Germinal center (tissue), 1 donor: Measurements from ENCODE around the gene MSI2.
"Not testable (repeated sequence)": the region's sequence is repeated elsewhere in the genome, so short reads cannot be mapped to it uniquely, and the experiment has no call there.

Experiments used
- DNase-seq: peaks from one replicate; pipeline ENCODE4 v3.0.0; 2012; ENCODE audit warnings: mixed read lengths, low spot score

MSI2 gene

DNA sequence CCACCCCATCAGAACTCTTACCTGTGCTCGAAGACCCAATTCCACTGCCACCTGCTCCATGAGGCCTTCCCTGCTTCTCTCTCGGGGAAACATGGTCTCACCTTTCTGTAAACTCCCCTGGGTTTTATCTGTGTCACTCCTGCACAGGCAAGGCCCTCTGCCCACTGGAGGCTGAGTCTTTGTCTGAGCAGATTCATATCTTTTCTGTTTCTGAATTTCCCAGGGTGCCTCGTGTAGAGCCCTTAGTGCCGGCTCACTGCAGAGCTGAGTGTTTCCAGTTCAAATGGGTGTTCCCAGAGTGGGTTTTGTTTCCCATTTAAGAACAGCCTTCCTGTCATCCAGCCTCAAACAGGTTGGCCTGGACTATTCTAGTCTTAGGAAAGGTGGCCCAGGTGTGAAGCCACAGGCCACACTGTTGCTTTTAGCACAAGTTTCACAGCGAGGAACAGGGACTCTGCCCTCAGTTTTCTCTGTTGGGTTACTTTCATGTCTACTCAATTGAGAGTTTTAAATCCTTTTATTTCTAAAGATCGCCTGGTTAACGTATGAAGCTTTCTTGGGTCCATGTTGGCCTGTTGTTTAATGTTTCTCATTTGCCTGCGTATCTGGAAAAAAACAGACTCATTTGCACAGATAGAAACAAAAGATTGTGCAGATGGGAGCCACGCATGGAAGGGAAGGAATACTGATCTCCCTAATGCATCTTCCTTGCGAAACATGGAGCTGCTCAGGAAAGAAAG, 228.7 kb downstream of the MSI2 start:
- DNase-seq, result no peak

DNA sequence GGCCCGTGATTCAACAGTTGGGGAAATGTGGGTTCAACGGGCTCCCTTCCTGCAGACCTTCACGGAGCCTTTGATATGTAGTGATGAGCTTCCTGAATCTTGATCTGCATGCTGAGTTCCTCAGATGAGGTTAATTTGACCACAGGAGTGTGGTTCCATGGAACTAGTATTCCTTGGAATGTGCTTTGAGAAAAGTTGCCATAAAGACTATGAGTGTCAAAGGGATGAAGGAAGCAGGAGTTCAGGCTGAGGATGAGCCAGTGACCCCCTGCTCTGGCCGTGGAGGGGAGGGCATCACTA, 229.2 kb downstream of the MSI2 start:
- no peak for DNase-seq

DNA sequence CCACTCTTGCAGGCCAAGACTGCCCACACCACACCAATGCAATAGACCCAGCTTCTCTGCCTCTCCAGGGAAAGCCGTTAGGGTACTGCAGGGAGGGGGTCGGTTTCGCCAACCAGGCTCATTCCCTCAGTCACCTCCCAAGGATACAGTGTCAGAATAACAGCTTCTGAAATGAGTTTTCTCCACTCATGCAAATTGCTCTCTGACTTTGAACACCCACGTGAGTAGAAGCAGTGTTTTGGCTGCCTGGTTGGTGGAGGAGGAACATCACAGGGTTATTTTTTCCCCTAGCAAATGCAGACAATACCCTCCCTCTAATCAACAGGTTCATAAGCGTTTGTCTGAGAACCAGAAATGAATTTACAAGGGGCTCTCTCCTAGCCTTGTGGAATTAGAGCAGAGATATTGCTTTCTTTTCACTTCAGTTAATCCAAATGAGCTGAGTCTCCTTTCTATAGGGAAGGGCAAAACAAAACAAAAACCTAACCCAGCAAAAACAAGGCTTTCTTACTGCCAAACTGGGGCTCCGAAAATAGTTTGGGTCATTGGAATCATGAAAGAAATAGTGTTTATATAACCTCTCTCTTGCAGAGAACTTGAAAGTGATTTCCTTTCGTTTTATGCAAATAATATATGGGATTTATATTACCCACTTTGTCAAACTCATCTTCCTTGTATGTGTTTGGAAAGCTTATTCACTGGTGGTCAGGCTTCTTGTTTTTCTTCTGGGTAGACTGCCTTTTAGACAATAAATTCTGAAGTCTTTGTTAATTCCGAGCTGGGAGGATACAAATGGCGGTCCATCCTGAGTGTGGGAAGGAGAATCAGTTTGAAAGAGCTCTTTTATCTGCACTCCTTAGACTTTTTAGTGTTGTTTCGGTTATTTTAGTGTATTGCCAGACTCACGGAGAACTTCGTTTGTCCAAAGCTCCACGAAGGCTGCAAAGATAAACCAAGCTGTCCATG, 229.9 kb downstream of the MSI2 start:
- DNase-seq, result no peak

DNA sequence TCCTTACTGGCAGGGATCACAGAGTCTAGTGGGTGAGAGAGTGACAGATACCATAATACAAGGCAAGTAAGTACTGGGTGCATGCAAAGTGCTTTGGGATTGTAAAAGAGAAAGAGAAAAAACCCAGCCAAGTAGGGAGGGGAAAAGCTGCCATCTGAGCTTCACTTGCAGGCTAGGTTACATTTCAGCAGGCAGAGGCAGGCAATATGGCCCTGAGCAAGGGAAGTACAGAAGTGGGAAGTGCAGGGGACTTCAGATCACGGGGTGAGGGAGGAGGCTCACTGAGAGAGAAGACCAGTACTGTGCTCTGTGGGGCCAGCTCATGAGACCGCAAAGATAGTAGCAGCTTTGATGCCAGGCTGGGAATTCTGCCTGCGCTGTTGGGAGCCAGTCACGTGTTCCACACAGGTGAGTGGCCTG, 230.6 kb downstream of the MSI2 start:
- no peak for DNase-seq

DNA sequence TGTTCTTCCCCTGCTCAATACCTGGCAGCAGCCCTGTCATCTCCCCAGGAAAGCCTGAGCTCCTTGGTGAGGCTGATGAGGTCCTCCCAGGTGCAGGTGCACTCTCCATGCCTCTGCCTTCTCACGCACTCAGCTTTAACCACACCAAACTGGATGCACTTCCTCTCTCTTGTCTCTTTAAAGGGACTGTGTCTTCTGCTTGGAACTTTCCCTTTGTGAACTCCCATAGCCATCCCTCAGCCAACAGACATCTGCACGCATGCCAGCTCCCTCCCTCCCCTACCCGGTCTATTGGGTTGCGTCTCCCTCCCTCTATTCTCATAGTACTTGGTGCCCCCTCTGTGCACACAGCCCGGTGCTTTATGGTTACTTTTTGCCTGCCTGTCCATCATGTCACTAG, 231.2 kb downstream of the MSI2 start:
- DNase-seq, result no peak

DNA sequence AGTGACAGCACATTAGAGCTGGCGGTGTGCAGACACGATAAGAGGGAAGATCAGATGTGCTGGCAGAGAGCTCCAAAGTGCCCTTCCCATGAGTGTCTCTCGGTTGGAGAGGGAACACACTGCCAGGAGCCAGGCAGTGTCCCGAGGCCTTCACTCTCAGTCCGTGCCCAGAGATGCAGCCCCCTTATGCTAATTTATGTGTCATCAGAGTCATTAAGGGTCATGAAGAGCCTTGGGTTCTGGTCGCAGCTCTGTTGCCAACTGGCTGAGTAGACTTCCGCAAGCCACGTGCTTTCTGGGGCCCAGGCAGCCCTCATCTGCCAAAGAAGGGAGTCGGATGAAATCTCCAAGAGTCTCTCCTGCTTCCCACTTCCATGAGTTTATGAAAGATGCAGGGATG, 232.5 kb downstream of the MSI2 start:
- no peak for DNase-seq

DNA sequence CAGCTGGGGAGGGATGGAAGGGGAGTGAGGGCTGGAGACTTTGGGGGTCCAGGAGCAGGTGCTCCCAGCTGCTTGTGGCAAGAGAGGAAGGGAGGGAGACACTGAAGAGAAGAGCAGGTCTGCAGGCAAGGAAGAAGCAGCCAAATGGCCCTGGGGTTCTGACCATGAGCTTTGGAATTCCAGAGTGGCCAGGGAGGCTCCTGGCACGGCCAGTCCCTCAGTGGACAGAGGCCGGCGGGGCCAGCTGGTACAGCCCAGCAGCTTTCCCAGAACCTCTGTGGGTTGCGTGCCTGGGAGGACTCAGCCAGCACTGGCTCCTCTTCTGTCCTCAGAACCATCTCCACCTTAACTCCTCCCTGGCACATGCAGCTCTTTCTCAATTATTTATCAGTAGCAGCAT, 233.0 kb downstream of the MSI2 start:
- DNase-seq, result no peak

DNA sequence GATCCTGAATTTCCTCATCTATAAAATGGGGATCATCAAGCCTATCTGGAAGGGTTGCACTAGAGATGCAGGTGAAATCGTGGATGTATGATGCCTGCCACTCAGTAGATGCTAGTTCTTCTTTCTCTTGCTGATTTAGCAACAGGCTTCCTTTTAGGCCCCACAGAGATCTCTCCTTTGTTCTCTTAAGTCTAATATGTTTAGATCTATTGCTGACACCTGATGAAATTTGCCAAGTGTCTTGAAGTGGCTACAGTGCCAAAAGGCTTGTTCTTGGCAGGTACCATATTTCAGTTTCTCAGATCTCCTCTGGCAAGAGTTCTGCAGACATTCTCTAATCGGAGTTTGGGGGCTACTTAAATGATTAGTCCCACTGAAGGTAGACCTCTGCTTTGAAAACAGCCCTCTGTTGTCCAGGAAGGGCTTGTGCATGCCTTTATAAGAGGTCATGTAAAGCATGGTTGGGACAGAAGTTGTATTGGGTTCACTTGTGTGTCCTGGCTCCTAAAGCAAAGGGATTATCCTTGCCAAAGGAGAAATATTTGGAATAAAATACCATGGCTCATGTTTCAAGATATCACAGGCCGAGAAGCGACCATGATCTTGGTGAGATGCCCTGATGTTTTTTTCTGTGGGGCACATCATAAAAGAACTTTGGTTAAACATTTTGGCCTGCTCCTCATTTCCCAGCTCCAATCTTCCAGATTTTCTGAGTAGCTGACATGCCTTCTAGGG, 234.0 kb downstream of the MSI2 start:
- no peak for DNase-seq

DNA sequence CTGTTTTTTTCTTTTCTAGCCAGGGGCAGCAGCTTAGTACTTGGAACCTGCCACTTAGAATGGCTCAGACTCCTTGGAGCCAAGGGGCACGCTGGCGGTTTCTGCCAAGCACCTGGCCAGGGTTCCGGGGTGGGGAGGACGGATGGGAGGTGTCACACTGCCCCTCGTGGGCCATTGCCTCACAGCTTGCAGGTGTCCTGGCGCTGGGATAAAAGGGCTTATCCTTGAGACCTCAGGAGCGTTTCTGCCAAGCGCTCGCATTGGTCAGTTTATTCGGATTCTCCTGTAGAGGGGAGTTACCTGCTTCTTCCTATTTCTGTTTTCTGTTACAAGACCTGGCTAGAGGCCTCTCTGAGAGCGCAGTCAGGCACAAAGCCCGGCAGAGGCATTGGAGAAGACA, 234.6 kb downstream of the MSI2 start:
- no peak for DNase-seq

DNA sequence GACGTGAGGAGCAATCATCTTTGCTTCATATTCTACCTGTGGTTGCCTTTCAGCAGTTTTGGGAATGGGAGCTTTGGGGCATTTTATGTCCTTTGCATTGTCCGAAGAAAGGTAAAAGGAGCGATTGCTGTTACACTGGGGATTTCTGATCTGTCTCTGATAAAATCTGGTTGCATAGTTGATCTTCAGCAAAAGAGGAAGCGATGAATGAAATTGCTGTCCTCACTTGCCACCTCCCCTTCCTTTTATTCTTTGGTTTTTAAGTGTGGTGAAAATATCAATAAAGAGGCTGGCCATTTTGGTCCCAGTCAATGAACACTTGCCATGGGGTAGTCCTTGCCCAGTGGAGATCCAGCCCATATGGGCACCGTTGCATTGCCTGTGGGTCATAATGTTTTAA, 236.8 kb downstream of the MSI2 start:
- no peak for DNase-seq

DNA sequence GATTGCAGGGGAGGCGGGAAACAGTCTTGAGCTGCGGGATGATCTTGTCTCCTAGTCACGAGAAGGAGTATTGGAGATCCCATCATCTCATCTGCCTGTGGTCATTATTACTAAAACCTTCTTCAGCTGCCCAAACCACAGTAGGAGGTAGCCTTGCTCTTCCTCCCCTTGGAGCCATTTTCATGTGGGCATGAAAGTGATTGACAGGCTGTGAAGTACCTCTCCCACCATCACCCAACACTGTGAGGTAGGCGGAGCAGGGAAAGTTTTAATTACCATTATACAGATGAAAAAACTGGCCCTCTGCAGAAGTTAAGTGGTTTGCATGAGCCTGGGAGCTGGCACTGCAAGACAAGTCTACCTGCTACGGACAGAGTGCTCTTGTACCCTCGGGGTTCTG, 237.3 kb downstream of the MSI2 start:
- no peak for DNase-seq

DNA sequence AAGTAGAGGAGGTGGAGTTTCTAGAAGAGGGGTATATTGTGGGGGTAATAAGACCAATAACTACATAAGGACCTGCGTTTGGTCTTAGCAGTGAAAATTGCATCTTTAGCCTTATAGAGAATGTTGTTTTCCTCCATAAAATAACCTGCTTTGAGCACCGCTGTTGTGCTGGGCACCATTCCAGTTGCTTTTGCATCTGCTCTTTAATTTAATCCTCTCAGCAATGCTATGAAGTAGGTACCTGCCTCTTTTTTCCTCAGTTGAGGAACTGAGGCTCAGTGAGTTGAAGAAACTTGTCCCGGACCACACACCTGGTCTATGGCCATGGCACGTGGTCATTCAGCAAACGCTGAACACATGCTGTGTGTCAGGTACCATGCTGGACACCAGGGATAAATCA, 238.1 kb downstream of the MSI2 start:
- no peak for DNase-seq

DNA sequence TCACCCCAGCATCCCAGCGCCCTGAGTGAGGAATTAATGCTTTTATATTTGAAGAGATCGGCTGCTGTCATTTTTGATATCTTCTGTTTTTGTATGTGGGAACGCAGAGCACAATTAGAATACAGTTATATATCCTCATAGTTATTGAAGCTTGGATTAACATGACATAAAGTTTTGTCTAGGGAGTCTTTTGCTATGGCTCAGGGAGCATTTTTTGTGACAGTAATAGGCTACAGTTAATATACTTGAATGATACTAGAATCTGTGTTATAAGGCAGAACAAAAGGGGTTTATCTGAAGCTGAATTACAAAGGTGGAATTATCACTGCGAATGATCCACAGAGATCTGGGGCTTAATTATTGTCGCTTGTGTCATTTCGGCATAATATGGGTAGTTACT, 239.4 kb downstream of the MSI2 start:
- DNase-seq, result no peak

DNA sequence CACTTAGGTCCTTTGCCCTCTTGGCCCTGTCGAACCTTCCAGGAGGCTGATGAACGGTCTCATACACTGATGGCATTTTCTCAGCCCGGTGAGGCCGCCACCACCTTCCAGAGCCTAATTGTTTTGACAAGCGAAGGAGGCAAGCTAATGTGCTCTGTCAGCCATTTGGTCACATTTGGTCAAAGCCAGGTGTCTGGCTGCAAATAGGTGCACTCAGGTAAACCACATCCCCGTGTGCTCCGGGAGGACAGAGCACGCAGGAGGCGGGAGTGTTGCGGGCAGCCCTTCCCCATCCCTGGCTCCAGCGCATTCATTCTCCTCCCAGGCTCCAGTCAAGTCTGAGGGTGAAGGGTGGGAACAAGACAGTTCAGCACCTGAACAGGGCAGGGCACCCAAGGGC, 240.1 kb downstream of the MSI2 start:
- DNase-seq, result no peak

DNA sequence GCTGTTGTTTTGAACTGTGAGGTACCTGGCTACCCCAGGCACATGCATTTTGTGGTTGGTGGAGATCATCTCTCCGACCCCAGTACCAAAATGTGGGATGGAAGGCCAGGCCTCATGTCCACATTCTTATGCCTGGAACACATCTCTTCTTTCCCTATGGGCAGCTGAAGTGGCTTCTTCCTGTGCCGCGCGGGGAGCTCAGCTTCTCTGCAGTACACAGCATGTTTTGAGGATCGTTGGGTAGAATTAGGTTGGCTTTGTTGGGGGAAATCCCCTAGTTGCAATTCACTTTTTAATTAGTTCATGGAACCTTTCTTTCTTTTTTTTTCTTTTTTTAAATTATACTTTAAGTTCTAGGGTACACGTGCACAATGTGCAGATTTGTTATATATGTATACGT, 242.1 kb downstream of the MSI2 start:
- no peak for DNase-seq

DNA sequence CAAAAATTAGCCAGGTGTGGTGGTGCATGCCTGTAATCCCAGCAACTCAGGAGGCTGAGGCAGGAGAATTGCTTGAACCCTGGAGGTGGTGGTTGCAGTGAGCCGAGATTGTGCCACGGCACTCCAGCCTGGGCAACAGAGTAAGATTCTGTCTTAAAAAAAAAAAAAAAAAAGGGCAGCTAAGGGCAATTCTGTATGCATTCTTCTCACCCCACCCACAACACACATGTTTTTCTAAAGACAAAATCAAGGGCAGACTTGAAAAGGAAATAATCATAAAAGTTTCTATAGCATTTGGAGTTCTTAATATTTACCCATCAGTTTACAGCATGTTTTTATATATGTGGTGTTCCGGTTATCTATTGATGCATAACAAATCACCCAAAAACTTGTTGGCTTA, 242.9 kb downstream of the MSI2 start:
- DNase-seq, result not testable (repeated sequence)

DNA sequence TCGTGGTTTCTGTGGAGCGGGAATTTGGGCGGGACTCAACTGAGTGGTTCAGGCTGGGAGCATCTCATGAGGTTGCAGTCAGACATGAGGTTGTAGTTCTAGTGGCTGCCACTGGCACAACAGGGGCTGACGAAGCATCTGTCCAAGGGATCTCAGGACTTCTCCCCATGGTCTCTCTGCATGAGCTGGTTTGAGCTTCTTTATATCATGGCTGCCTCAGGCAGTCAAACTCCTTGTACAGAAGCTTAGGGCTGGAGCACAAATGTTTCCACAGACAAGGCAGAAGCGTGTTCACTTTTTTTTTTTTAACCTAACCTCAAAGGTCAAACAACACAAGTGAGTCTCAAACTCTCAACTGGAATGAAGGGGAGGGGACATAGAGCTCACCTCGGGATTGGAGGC, 243.3 kb downstream of the MSI2 start:
- no peak for DNase-seq

DNA sequence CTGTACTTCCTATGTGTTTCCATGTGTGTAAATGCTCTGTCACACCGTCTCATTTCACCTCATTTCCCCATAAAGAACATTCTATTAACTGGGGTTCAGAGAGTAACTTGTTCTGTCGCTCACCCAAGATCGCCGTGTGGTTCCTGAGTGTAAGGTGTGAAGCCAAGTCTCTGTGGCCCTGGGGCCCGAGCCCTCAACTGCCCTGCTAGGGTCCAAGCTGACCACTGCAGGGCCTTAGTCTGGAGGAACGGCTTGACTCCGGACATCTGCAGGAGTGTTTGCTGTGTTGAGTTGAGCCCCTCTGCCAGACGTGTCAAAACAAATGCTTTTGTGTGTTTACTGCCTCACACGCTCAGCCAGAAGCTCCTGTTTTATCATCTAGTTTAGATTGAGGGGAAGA, 244.7 kb downstream of the MSI2 start:
- DNase-seq, result no peak

DNA sequence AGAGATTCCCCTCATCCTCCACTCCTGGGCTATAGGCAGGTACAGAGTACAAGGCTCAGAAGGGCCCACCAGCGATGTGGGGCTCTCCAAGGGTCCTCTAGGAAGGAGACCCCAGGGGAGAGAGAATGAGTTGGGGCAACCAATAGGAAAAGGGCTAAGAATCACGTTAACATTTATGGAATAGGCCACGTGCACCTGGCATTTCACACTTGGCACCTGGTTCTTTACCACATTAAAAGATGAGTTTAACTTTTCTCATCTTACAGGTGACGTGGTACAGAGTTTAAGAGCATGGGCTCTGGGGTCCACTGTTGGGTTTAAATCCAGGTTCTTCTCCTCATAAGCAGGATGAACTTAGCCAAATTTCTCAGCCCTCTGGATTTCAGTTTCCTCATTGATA, 245.7 kb downstream of the MSI2 start:
- no peak for DNase-seq

DNA sequence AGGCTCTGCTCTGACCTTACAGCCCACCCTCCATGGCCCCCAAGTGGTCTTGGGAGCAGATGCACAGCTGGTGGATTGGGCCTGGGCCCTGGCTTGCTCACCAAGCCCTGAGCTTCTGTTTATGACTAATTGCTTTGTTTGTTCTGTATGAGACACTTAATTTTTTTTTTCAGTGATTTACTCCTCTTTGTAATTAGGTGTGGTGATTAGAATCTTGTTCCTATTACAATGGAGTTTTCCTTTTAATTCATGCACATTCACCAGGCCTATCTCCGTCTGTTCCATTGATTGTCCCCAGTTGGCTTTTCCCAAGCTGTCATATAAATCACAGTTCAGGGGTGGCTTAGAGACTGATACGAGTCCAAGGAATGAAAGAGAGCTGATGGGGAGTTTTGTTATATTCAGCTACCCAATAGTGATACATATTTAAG, 246.5 kb downstream of the MSI2 start:
- no peak for DNase-seq

DNA sequence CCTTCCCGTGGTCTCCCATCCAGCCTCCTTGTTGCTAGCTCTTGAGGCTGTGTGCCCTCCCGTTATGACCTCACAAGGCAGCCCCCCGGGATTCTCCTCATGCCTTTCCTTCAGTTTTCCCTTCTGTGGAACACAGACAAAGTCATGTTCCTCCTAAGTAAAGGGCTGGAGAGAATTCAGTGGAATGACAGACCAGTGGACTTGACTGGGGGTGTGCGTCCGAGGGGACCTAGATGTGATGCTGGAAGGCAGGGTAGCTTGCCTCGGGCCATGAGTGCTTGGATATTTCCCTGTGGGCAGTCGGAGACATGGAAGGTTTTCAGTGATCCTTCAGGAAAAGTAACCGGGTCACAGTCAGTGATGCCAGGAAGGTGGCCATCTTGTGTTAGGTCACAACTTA, 247.9 kb downstream of the MSI2 start:
- no peak for DNase-seq

DNA sequence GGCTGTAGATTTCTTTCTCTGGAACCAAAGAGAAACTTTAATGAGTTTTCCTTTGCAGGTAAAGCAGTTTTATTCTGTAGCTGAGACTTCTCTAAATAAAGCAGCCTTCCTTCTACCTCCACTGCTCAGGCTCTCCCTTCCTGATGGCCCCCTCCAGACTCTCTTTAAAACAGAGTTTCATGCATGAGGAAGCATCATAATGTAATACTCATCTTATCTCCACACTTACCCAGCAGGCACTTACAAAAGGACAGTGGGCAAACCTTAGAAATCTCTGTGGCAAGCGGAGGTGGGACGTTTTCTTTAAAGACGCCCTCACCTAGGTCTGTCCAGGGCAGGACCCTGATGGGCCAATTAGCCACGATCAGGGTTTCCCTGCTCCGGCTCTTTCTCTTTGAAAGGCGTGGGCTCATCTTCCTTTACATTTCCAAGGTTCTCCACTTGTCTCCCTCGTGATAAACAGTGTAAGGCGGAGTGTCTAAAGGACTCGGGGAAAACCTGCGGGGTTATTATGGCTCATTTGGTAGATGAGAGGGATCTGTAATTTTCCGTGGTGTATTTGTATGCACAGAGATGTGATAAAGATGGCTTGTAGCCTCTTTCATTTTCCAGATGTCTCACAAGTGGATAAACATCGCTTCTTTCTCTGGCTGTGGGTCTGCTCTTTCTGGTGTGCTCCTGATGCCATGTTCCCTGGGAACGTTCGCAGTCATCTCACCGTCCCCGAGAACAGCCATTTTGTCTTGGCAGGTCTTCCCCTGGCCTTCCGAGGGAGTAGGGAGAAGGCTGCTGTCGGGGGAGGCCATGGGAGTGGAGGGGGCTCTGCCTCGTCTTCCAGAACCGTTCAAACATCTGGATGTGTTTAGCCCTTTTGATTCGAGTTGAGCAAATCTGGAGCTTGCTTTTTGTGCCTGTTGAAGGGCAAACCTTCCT, 249.8 kb downstream of the MSI2 start:
- no peak for DNase-seq
